CD14-positive monocyte (primary cell): ENCODE results near the gene STK39. TPM values are rescaled to one million over a fixed set of nuclear protein-coding genes. Genes with fewer than 3 reads are reported as not detected.
A peak's percentile ranks its signal among the peaks of the same experiment; 100 is the strongest.

ENCODE experiments used
- DNase-seq, 3 donors: peaks; one replicate each; pipeline ENCODE4 v3.0.0-alpha.2; 2011 to 2022
- H2AFZ ChIP-seq: 2 replicates; pipeline ENCODE4 v1.6.0; 2012; ENCODE audit warnings: mild to moderate bottlenecking, low read depth, low read length, inconsistent platforms; ENCODE audit not compliant: insufficient read depth, poor library complexity, severe bottlenecking
- H3K27ac ChIP-seq, 2 donors: 1 replicate in 1 of 2; 2 replicates in 1 of 2; pipeline ENCODE4 v1.5.1; 2012 to 2013; ENCODE audit warnings: low read length in 2 of 2, control low read depth in 1 of 2, inconsistent platforms in 1 of 2, low read depth in 1 of 2, mild to moderate bottlenecking in 1 of 2
- H3K27me3 ChIP-seq, 2 donors: one replicate each; pipeline versions ENCODE4 v1.6.0 to v1.6.1; 2011 to 2013; ENCODE audit warnings: low read length in 2 of 2; ENCODE audit not compliant: control insufficient read depth in 2 of 2, insufficient read depth in 2 of 2
- H3K36me3 ChIP-seq, 2 donors: replicated peaks in 1 of 2; 1 replicate in 1 of 2; 2 replicates in 1 of 2; pipeline versions ENCODE4 v1.5.1 to v1.6.1; 2012 to 2013; ENCODE audit warnings: low read length in 2 of 2, control low read depth in 1 of 2, inconsistent platforms in 1 of 2, mild to moderate bottlenecking in 1 of 2; ENCODE audit not compliant: insufficient read depth in 2 of 2, control insufficient read depth in 1 of 2
- H3K4me1 ChIP-seq, 2 donors: 1 replicate in 1 of 2; 2 replicates in 1 of 2; pipeline versions ENCODE4 v1.5.1 to v1.6.1; 2012 to 2013; ENCODE audit warnings: low read length in 2 of 2, control low read depth in 1 of 2, inconsistent platforms in 1 of 2, mild to moderate bottlenecking in 1 of 2, moderate library complexity in 1 of 2; ENCODE audit not compliant: insufficient read depth in 2 of 2, control insufficient read depth in 1 of 2
- H3K4me2 ChIP-seq: replicated peaks from 2 replicates; pipeline ENCODE3; 2012; ENCODE audit warnings: low read length, moderate library complexity, mild to moderate bottlenecking; ENCODE audit not compliant: poor library complexity, severe bottlenecking; ENCODE audit errors: extremely low read depth
- H3K4me3 ChIP-seq, 3 experiments: fragments of 200-600 bp in 1 of 3; sonication (generic) in 1 of 3; replicated peaks in 1 of 3; 1 replicate in 2 of 3; 2 replicates in 1 of 3; pipeline ENCODE4 v1.5.1; 2011 to 2013; ENCODE audit warnings: low read length in 3 of 3, mild to moderate bottlenecking in 3 of 3, control low read depth in 2 of 3, low read depth in 2 of 3, inconsistent platforms in 1 of 3, moderate library complexity in 1 of 3
- H3K79me2 ChIP-seq: 2 replicates; pipeline ENCODE4 v1.6.0; 2012; ENCODE audit warnings: mild to moderate bottlenecking, control low read depth, inconsistent platforms, low read length, moderate library complexity; ENCODE audit not compliant: insufficient read depth
- H3K9ac ChIP-seq: 2 replicates; pipeline ENCODE4 v1.6.0; 2017; ENCODE audit warnings: low read length, mild to moderate bottlenecking; ENCODE audit not compliant: insufficient read depth, poor library complexity, severe bottlenecking
- H3K9me3 ChIP-seq, 2 donors: replicated peaks in 1 of 2; 1 replicate in 1 of 2; 2 replicates in 1 of 2; pipeline versions ENCODE4 v1.5.1 to v1.6.1; 2012 to 2013; ENCODE audit warnings: low read length in 2 of 2, control low read depth in 1 of 2; ENCODE audit not compliant: control insufficient read depth in 1 of 2, insufficient read depth in 1 of 2
- H4K20me1 ChIP-seq: 2 replicates; pipeline ENCODE4 v1.6.0; 2012; ENCODE audit warnings: mild to moderate bottlenecking, low read length, control low read depth, moderate library complexity; ENCODE audit not compliant: insufficient read depth
- H3K27ac Mint-ChIP-seq, 7 donors: one replicate each; pipeline ENCODE4 v1.8.0; 2020; ENCODE audit warnings: mild to moderate bottlenecking in 7 of 7, mixed read lengths in 7 of 7, moderate library complexity in 6 of 7, inconsistent platforms in 2 of 7
- H3K27me3 Mint-ChIP-seq, 3 donors: one replicate each; pipeline ENCODE4 v1.8.0; 2021 to 2022; ENCODE audit warnings: low read depth in 3 of 3, mild to moderate bottlenecking in 3 of 3, mixed read lengths in 3 of 3, moderate library complexity in 3 of 3, inconsistent platforms in 1 of 3
- H3K36me3 Mint-ChIP-seq, 2 donors: one replicate each; pipeline ENCODE4 v1.8.0; 2020; ENCODE audit warnings: mixed read lengths in 2 of 2, inconsistent platforms in 1 of 2, mild to moderate bottlenecking in 1 of 2
- H3K4me1 Mint-ChIP-seq: one replicate; pipeline ENCODE4 v1.8.0; 2020; ENCODE audit warnings: mild to moderate bottlenecking, mixed read lengths
- H3K4me3 Mint-ChIP-seq, 2 donors: one replicate each; pipeline ENCODE4 v1.8.0; 2020; ENCODE audit warnings: mild to moderate bottlenecking in 2 of 2, mixed read lengths in 2 of 2, moderate library complexity in 1 of 2
- H3K9me3 Mint-ChIP-seq, 7 donors: one replicate each; pipeline ENCODE4 v1.8.0; 2020 to 2022; ENCODE audit warnings: mixed read lengths in 7 of 7, mild to moderate bottlenecking in 6 of 7, moderate library complexity in 6 of 7, inconsistent platforms in 2 of 7
- WGBS: methylation state at CpG from one replicate; pipeline ENCODE4 v1.1.5; 2013; ENCODE audit warnings: missing lambda C conversion rate; ENCODE audit not compliant: insufficient coverage; 5-methylcytosine and 5-hydroxymethylcytosine counted together
- intact Hi-C, 2 donors: fragments of 100-400 bp; cut with micrococcal nuclease; formaldehyde crosslinking; loops; one replicate each; pipeline versions ENCODE4 v1.15.0 to v1.15.1; 2023
- polyA plus RNA-seq, 3 donors: library from polyadenylated mRNA; depleted of rRNA in 1 of 3; unstranded in 2 of 3; stranded (reverse) in 1 of 3; fragments of 300-500 nt in 2 of 3; fragments of >200 nt in 1 of 3; fragmentation: Illumina TruSeq in 2 of 3; gene quantifications; 1 replicate in 2 of 3; 2 replicates in 1 of 3; pipeline ENCODE4 v1.2.3, GENCODE V29; 2012 to 2021
- TF ChIP-seq, protein P1 (sequence below): fragments of 200-600 bp; IDR thresholded peaks from one replicate; pipeline ENCODE4 v1.8.0; 2022; ENCODE audit warnings: antibody characterized with exemption, mild to moderate bottlenecking

STK39 gene
- polyA plus RNA-seq, 3 donors, result 1.2 to 2.7 (median 2.6) TPM

GRCh38 chr2:167961536-167962048, 285.8 kb downstream of the STK39 start:
- H3K36me3 Mint-ChIP-seq, result peaks cover 33 to 48% of the 10 kb centered on the region in 2 donors
- intact Hi-C loops, result no loop called here
- no peak overlapping the region for H3K9ac ChIP-seq

DNA sequence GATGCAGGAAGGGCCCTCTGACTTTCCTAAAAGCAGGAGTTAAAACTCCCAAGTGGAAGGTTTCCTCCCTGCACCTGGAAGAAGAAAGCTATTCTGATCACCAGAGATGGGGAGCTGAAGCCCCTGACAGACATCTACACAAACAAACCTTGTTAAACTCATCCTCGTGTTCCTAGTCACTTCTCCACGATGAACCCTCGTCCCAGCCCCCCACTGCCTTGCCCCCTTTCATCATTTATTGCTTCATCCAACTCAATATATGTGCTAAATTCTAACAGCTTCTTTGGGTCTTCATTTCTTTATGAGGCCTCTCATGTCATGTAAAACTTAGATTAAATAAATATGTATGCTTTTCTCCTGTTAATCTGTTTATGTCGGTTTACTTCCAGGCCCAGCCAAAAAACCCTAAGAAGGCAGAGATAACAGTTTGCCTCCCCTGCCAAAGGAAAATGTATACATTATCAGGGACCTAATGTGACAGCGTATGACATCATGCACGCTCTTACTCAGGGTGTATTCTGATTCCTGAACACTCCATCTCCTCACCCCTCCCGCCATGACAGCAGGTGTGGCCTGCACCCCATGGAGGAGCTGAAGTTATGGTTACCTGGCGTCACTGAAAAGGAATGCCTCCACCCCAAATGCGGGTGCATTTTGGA, 287.2 kb downstream of the STK39 start:
- H3K27ac ChIP-seq, result no peak overlapping the region
- Mint-ChIP-seq H3K4me3 (no peak overlapping the region), H3K27ac (no peak overlapping the region), H3K27me3 (no peaks in the 10 kb centered on the region), H3K4me1 (peaks cover 9% of the 10 kb centered on the region), H3K36me3 (peaks cover 35 to 50% of the 10 kb centered on the region in 2 donors), H3K9me3 (peaks cover 0 to 4% (median 0%) of the 10 kb centered on the region in 7 donors)
- H3K4me2 ChIP-seq, result no peak overlapping the region
- H2AFZ ChIP-seq, result no peak overlapping the region
- H3K36me3 ChIP-seq, result peaks cover 5 to 58% of the 10 kb centered on the region in 2 donors
- no peak overlapping the region for H3K9ac ChIP-seq
- H3K4me3 ChIP-seq, result no peak overlapping the region
- no peaks in the 10 kb centered on the region for H4K20me1 ChIP-seq
- TF ChIP-seq, protein P1, sequence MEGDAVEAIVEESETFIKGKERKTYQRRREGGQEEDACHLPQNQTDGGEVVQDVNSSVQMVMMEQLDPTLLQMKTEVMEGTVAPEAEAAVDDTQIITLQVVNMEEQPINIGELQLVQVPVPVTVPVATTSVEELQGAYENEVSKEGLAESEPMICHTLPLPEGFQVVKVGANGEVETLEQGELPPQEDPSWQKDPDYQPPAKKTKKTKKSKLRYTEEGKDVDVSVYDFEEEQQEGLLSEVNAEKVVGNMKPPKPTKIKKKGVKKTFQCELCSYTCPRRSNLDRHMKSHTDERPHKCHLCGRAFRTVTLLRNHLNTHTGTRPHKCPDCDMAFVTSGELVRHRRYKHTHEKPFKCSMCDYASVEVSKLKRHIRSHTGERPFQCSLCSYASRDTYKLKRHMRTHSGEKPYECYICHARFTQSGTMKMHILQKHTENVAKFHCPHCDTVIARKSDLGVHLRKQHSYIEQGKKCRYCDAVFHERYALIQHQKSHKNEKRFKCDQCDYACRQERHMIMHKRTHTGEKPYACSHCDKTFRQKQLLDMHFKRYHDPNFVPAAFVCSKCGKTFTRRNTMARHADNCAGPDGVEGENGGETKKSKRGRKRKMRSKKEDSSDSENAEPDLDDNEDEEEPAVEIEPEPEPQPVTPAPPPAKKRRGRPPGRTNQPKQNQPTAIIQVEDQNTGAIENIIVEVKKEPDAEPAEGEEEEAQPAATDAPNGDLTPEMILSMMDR, result no peak
- no peaks in the 10 kb centered on the region for H3K9me3 ChIP-seq
- 95% methylated on average over 4 of the region's 9 CpGs for WGBS
- DNase-seq, result no peak
- H3K79me2 ChIP-seq, result no peaks in the 10 kb centered on the region
- H3K4me1 ChIP-seq, result no peaks in the 10 kb centered on the region
- intact Hi-C loops, result no loop called here
- no peaks in the 10 kb centered on the region for H3K27me3 ChIP-seq

More at GRCh38 chr2:167961536-167962048, 285.8 kb downstream of the STK39 start:
- no peaks in the 10 kb centered on the region for H3K4me1 ChIP-seq
- peak overlapping the region in 1 of 7 donors; percentile 29 for H3K27ac Mint-ChIP-seq
- no peaks in the 10 kb centered on the region for H4K20me1 ChIP-seq
- no peaks in the 10 kb centered on the region for H3K9me3 ChIP-seq
- H3K4me3 ChIP-seq, result no peak overlapping the region
- H3K9me3 Mint-ChIP-seq, result no peaks in the 10 kb centered on the region
- TF ChIP-seq, protein P1, result no peak
- no peaks in the 10 kb centered on the region for H3K27me3 ChIP-seq
- no peaks in the 10 kb centered on the region for H3K79me2 ChIP-seq
- no peak for DNase-seq
- no peak overlapping the region for H3K4me3 Mint-ChIP-seq
- no peaks in the 10 kb centered on the region for H3K27me3 Mint-ChIP-seq
- peaks cover 0 to 57% of the 10 kb centered on the region in 2 donors for H3K36me3 ChIP-seq
- H3K27ac ChIP-seq, result no peak overlapping the region
- no peak overlapping the region for H2AFZ ChIP-seq
- 100% methylated on average over 1 of the region's 3 CpGs for WGBS
- H3K4me2 ChIP-seq, result no peak overlapping the region
- H3K4me1 Mint-ChIP-seq, result peaks cover 9% of the 10 kb centered on the region
